Ammon's horn (tissue), 1 donor: Measurements from ENCODE around the gene PLPP6.

Experiments used
- DNase-seq: peaks from one replicate; pipeline ENCODE4 v3.0.0-alpha.2; 2016; ENCODE audit warnings: low spot score

The PLPP6 gene

GRCh38 chr9:4700091-4700490 lies 38.0 kb downstream of the PLPP6 start:
- no peak for DNase-seq

DNA sequence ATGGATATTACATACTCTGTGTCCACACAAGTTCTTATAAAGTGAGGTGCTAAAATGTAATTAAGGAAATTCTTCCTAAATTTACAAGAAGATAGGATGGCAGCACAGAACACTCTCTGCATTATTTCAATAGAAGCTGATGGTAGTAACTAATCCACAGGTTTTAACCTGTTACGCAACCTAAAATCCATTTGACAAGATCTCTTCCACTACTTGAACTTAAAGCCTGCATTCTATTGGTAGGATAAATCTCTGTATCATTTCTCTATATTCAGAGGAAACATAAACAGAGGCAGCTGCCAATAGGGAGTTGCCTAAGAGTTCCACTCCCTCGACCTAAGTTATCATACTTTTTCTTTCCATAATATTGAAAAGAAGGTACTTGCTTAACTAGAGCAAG lies 38.8 kb downstream of the PLPP6 start:
- no peak for DNase-seq

- no peak for DNase-seq
Measured at GRCh38 chr9:4701526-4701925, 39.4 kb downstream of the PLPP6 start.

DNA sequence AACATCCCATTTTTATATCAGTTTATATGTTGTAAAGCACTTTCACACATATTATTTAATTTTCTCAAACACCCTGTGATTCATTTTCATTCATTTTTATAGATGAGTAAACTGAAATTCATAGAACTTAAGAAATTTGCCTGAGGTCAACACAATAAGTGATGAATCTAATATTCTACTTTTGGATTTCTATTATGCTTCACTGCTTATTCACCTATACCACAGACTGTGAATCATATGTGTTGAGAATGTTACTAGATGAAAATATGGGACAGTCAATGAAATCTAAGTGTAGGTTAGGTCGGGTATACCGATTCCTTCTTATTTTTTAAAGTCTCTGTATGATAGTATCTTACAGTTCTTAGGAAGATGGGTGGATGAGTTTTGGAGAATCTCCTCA lies 42.0 kb downstream of the PLPP6 start:
- no peak for DNase-seq

DNA sequence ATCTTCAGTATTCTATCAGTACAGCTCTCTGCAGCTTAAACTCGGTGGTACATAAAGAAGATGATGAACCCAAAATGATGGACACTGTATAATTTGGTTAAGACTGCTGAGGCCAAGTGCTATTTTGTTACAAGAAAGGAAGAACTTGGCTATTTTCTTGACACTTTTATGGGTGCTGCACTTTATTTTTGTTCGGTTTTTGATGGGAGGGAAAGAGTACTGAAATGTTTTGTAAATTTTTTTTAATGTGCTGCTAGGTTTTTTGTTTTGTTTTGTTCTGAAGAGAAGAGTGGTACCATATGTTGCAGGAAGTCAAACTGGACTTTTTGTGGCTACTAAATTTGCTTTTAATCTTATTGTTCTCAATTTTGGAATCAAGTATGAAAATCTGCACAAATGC lies 43.9 kb downstream of the PLPP6 start:
- DNase-seq: no peak

- no peak for DNase-seq
Measured at GRCh38 chr9:4706971-4707622, 45.0 kb downstream of the PLPP6 start.

- DNase-seq: no peak
Measured at GRCh38 chr9:4709380-4709779, 47.3 kb downstream of the PLPP6 start.

DNA sequence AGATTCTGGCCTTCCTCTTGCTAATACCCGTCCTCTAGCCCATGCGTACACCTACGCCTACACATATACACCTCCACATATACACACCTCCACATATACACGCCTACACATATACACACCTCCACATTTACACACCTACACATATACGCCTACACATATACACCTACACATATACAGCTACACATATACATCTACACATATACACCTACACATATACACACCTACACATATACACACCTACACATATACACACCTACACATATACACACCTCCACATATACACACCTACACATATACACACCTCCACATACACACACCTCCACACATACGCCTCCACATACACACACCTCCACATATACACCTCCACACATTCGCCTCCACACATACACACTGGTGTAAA lies 51.8 kb downstream of the PLPP6 start:
- DNase-seq: no peak

- DNase-seq: no peak
Measured at GRCh38 chr9:4714266-4715016, 52.3 kb downstream of the PLPP6 start.
